GM21367 (cell line): ENCODE data around the gene TBC1D10A.

Experiments used
- ATAC-seq: cut with Tn5 transposase; IDR thresholded peaks from one replicate; pipeline ENCODE4 v1.9.1; 2021; ENCODE audit not compliant: unreplicated experiment

TBC1D10A gene

DNA sequence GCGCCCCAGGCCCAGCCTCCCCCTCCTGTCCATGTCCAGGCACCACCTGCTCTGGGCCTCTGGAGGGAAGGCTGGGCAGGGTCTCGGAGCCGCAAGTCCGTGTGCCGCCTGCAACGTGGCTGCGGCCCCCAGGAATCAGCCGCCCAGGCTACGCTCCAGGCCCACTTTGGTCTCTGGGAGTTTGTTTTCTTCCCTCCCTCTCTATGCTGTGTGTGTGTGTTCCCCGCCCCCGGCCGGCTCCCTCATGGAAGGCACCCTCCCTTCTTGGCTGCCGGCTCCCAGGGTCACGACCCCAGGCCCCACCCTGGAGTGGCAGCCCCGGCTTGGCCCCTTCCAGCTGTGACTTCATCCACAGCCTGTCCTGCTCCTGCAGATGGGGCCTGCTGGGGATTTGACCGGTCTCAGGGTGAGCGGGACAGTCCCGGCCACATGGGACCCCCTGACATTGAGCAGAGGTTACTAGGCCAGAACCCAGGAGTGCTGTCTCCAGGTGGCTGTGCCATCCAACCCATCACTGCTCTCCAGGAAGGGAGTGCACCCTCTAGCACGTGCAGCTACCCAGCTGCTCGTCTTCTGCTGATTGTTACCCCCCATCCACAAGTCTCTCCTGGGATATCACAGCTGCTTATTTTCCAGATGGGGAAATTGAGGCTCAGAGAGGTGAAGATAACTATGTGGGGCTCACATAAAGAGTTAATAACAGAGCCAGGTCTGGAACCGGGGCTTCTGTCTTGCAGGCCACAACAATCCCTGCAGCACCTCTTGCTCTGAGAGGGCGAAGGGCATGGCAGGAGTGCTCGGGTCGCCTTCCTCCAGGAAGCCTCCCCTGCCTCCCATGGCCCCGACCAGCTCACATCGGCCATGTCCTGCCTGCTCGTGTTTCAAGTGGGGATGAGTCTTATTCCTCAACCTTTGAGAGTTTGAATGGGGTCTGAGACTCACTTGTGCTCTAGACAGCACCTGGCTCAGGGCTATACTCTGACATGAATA lies 77.4 kb downstream of the TBC1D10A start:
- no peak for ATAC-seq

- no peak for ATAC-seq
Observed at GRCh38 chr22:30248484-30248883, 78.3 kb downstream of the TBC1D10A start.

GRCh38 chr22:30247974-30248373 lies 78.8 kb downstream of the TBC1D10A start:
- no peak for ATAC-seq

DNA sequence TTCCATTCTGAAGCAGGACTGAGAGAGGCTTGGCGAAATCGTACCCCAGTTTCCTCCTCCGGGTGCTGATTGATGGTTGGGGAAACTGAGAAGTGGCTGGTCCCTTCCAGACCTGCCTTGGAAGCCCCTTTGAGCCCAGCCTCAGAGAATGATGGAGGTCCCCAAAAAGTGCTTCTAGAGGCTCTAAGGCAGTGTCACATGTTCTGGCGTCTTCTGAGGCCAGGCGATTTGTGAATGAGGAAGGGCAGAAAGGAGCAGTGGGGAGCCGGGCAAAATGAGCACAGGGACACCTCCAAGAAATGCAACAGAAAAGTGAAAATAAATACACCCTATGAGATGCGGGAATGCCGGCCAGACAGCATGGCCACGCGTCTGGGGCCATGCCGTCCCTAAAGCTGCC lies 79.2 kb downstream of the TBC1D10A start:
- no peak for ATAC-seq

GRCh38 chr22:30246814-30247376 lies 79.8 kb downstream of the TBC1D10A start:
- ATAC-seq: no peak

DNA sequence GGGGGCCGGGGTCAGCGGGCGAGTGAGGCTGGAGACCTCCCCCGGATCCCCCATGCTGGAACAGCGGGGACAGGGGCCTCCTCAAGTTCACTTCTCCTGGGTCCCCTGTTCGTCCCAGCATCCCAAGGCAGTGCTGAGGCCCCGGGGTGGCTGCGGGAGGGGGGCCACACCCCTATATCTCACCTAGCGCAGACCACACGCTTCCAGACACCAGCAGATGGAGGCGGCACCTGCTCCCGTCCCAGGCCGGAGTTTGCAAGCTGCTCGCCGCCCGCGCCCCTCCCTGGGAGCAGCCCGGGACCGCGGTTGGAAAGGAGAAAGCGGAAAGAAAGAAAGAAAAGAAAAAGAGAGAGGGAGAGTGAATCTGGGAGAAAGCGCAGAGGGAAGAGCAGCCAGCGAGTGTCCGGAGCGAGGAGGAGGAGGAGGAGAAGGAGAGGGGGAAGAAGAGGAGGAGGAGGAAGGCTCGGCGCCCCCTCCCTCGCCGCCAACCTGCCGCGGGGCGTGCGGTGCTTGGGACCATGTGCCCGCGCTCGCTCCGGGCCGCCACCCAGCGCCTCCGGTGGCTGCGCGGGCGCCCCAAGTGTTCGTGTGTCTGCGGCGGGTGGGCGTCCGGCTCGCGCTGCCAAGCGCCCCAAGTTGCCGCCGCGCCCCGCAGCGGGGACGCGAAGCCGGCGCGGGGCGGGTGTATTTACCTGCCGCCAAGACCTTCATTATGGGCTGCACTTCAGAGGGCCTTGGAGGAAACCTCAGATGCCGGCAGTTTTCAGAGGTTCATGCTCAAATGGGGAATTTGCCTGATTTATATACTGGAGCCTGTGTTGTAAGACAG lies 80.5 kb downstream of the TBC1D10A start, which contains the start of gene LIF:
Gene LIF, minus strand, starts transcription at position 775 of the 829 bp plus-strand sequence. Its CDS starts 64 bp downstream, at position 711.
- ATAC-seq: no peak

- no peak for ATAC-seq
Observed at GRCh38 chr22:30245181-30245984, 81.4 kb downstream of the TBC1D10A start.

GRCh38 chr22:30244641-30245040 lies 82.1 kb downstream of the TBC1D10A start:
- ATAC-seq: no peak

GRCh38 chr22:30244066-30244465 lies 82.7 kb downstream of the TBC1D10A start:
- no peak for ATAC-seq

DNA sequence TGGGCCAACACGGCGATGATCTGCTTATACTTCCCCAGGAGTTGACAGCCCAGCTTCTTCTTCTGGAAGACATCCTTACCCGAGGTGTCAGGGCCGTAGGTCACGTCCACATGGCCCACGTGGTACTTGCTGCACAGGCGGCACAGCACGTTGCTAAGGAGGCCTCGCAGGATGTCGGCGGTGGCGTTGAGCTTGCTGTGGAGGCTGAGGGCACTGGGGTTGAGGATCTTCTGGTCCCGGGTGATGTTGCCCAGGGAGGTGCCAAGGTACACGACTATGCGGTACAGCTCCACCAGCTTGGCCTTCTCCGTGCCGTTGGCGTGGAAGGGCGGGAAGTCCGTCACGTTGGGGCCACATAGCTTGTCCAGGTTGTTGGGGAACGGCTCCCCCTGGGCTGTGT lies 83.1 kb downstream of the TBC1D10A start:
- ATAC-seq: no peak
